ENCODE results near the gene PLA2G2F.

The PLA2G2F gene

GRCh38 chr1:20150326-20150705, 11.2 kb downstream of the PLA2G2F start:
- ChIA-PET POLR2A (no interaction called here), CTCF (no interaction called here)
- Histone ChIP-seq H3K4me1 (ENCODE audit: control extremely low read depth in 1 of 4, control insufficient read depth in 4 of 4, insufficient read depth in 4 of 4, low read length in 3 of 4) (peaks cover 0 to 24% (median 13%) of the 10 kb centered on the region in 4 experiments), H3K36me3 (ENCODE audit: control insufficient read depth in 4 of 4, insufficient read depth in 4 of 4, low read length in 3 of 4) (no peaks in the 10 kb centered on the region), H3K27ac (ENCODE audit: insufficient read depth in 1 of 2, low read depth in 1 of 2, low read length in 2 of 2, poor library complexity in 1 of 2, severe bottlenecking in 2 of 2) (no peak overlapping the region), H3K27me3 (replicated peaks in 2 of 5; ENCODE audit: control insufficient read depth in 4 of 5, insufficient read depth in 5 of 5, low read length in 4 of 5) (peaks cover 0 to 8% (median 0%) of the 10 kb centered on the region in 5 experiments), H3K4me3 (ENCODE audit: control insufficient read depth in 1 of 7, extremely low read depth in 1 of 7, insufficient read depth in 4 of 7, low read depth in 2 of 7, low read length in 6 of 7) (no peak overlapping the region), H3K9me3 (ENCODE audit: control extremely low read depth in 1 of 5, control insufficient read depth in 4 of 5, insufficient read depth in 2 of 5, low read depth in 1 of 5, low read length in 4 of 5) (no peaks in the 10 kb centered on the region)
- WGBS (ENCODE audit: insufficient coverage): 89% methylated on average over 8 of the region's 8 CpGs
- DNase-seq: no peak

GRCh38 chr1:20150969-20151368, 11.8 kb downstream of the PLA2G2F start:
- 100% methylated on average over 1 of the region's 6 CpGs for WGBS (ENCODE audit: insufficient coverage)
- Histone ChIP-seq H3K4me1 (ENCODE audit: control extremely low read depth in 1 of 4, control insufficient read depth in 4 of 4, insufficient read depth in 4 of 4, low read length in 3 of 4) (peaks cover 0 to 24% (median 13%) of the 10 kb centered on the region in 4 experiments), H3K27ac (ENCODE audit: insufficient read depth in 1 of 2, low read depth in 1 of 2, low read length in 2 of 2, poor library complexity in 1 of 2, severe bottlenecking in 2 of 2) (no peak overlapping the region), H3K4me3 (ENCODE audit: control insufficient read depth in 1 of 7, extremely low read depth in 1 of 7, insufficient read depth in 4 of 7, low read depth in 2 of 7, low read length in 6 of 7) (no peak overlapping the region), H3K9me3 (ENCODE audit: control extremely low read depth in 1 of 5, control insufficient read depth in 4 of 5, insufficient read depth in 2 of 5, low read depth in 1 of 5, low read length in 4 of 5) (no peaks in the 10 kb centered on the region), H3K27me3 (replicated peaks in 2 of 5; ENCODE audit: control insufficient read depth in 4 of 5, insufficient read depth in 5 of 5, low read length in 4 of 5) (peaks cover 0 to 8% (median 0%) of the 10 kb centered on the region in 5 experiments), H3K36me3 (ENCODE audit: control insufficient read depth in 4 of 4, insufficient read depth in 4 of 4, low read length in 3 of 4) (no peaks in the 10 kb centered on the region)
- DNase-seq: no peak
- POLR2A ChIA-PET: no interaction called here
- CTCF ChIA-PET: no interaction called here

GRCh38 chr1:20151906-20152598, 12.9 kb downstream of the PLA2G2F start:
- peak overlapping the region in 5 of 7 experiments; percentile 25 to 75 (median 57) for H3K4me3 ChIP-seq (ENCODE audit: control insufficient read depth in 1 of 7, extremely low read depth in 1 of 7, insufficient read depth in 4 of 7, low read depth in 2 of 7, low read length in 6 of 7)
- peaks cover 0 to 7% (median 0%) of the 10 kb centered on the region in 5 experiments for H3K27me3 ChIP-seq (replicated peaks in 2 of 5; ENCODE audit: control insufficient read depth in 4 of 5, insufficient read depth in 5 of 5, low read length in 4 of 5)
- H3K36me3 ChIP-seq (ENCODE audit: control insufficient read depth in 4 of 4, insufficient read depth in 4 of 4, low read length in 3 of 4): no peaks in the 10 kb centered on the region
- H3K27ac ChIP-seq (ENCODE audit: insufficient read depth in 1 of 2, low read depth in 1 of 2, low read length in 2 of 2, poor library complexity in 1 of 2, severe bottlenecking in 2 of 2): no peak overlapping the region
- 3% methylated on average over 24 of the region's 29 CpGs for WGBS (ENCODE audit: insufficient coverage)
- ChIA-PET POLR2A (interaction anchor here (1.1 kb wide), 1 partner anchor 231 kb away, joined by 4 read pairs; no protein-coding TSS in a partner anchor), CTCF (interaction anchor here (0.7 to 2.4 kb wide), 13 partner anchors 8 to 342 kb away, joined by 3 to 10 read pairs (median 3); no protein-coding TSS in a partner anchor)
- peaks cover 0 to under 1% (median 0%) of the 10 kb centered on the region in 5 experiments for H3K9me3 ChIP-seq (ENCODE audit: control extremely low read depth in 1 of 5, control insufficient read depth in 4 of 5, insufficient read depth in 2 of 5, low read depth in 1 of 5, low read length in 4 of 5)
- peak; percentile 60 to 71 (median 69) for DNase-seq
- peaks cover 0 to 24% (median 13%) of the 10 kb centered on the region in 4 experiments for H3K4me1 ChIP-seq (ENCODE audit: control extremely low read depth in 1 of 4, control insufficient read depth in 4 of 4, insufficient read depth in 4 of 4, low read length in 3 of 4)

GRCh38 chr1:20152599-20152930, 13.4 kb downstream of the PLA2G2F start:
- Histone ChIP-seq H3K9me3 (ENCODE audit: control extremely low read depth in 1 of 5, control insufficient read depth in 4 of 5, insufficient read depth in 2 of 5, low read depth in 1 of 5, low read length in 4 of 5) (peaks cover 0 to 5% (median 0%) of the 10 kb centered on the region in 5 experiments), H3K4me1 (ENCODE audit: control extremely low read depth in 1 of 4, control insufficient read depth in 4 of 4, insufficient read depth in 4 of 4, low read length in 3 of 4) (peaks cover 0 to 24% (median 13%) of the 10 kb centered on the region in 4 experiments), H3K27ac (ENCODE audit: insufficient read depth in 1 of 2, low read depth in 1 of 2, low read length in 2 of 2, poor library complexity in 1 of 2, severe bottlenecking in 2 of 2) (no peak overlapping the region), H3K4me3 (ENCODE audit: control insufficient read depth in 1 of 7, extremely low read depth in 1 of 7, insufficient read depth in 4 of 7, low read depth in 2 of 7, low read length in 6 of 7) (peak overlapping the region in 1 of 7 experiments; percentile 57), H3K27me3 (replicated peaks in 2 of 5; ENCODE audit: control insufficient read depth in 4 of 5, insufficient read depth in 5 of 5, low read length in 4 of 5) (peaks cover 0 to 7% (median 0%) of the 10 kb centered on the region in 5 experiments), H3K36me3 (ENCODE audit: control insufficient read depth in 4 of 4, insufficient read depth in 4 of 4, low read length in 3 of 4) (no peaks in the 10 kb centered on the region)
- POLR2A ChIA-PET: interaction anchor here (1.1 kb wide), 1 partner anchor 232 kb away, joined by 4 read pairs; no protein-coding TSS in a partner anchor
- WGBS (ENCODE audit: insufficient coverage): 50% methylated on average over 2 of the region's 7 CpGs
- no peak for DNase-seq
- CTCF ChIA-PET: interaction anchor here (0.6 to 2.7 kb wide), 13 partner anchors 9 to 342 kb away, joined by 3 to 11 read pairs (median 4); no protein-coding TSS in a partner anchor

- no peak overlapping the region for H3K27ac ChIP-seq (ENCODE audit: insufficient read depth in 1 of 2, low read depth in 1 of 2, low read length in 2 of 2, poor library complexity in 1 of 2, severe bottlenecking in 2 of 2)
- H3K4me1 ChIP-seq (ENCODE audit: control extremely low read depth in 1 of 4, control insufficient read depth in 4 of 4, insufficient read depth in 4 of 4, low read length in 3 of 4): peaks cover 0 to 24% (median 13%) of the 10 kb centered on the region in 4 experiments
- H3K27me3 ChIP-seq (replicated peaks in 2 of 5; ENCODE audit: control insufficient read depth in 4 of 5, insufficient read depth in 5 of 5, low read length in 4 of 5): peaks cover 0 to 7% (median 0%) of the 10 kb centered on the region in 5 experiments
- H3K4me3 ChIP-seq (ENCODE audit: control insufficient read depth in 1 of 7, extremely low read depth in 1 of 7, insufficient read depth in 4 of 7, low read depth in 2 of 7, low read length in 6 of 7): no peak overlapping the region
- WGBS (ENCODE audit: insufficient coverage): 51% methylated on average over 6 of the region's 6 CpGs
- H3K9me3 ChIP-seq (ENCODE audit: control extremely low read depth in 1 of 5, control insufficient read depth in 4 of 5, insufficient read depth in 2 of 5, low read depth in 1 of 5, low read length in 4 of 5): peaks cover 0 to 7% (median 3%) of the 10 kb centered on the region in 5 experiments
- no peaks in the 10 kb centered on the region for H3K36me3 ChIP-seq (ENCODE audit: control insufficient read depth in 4 of 4, insufficient read depth in 4 of 4, low read length in 3 of 4)
- peak in 2 of 3 donors; percentile 55 to 72 for DNase-seq
- ChIA-PET CTCF (interaction anchor here (0.6 to 2.7 kb wide), 10 partner anchors 9 to 341 kb away, joined by 3 to 11 read pairs (median 6); no protein-coding TSS in a partner anchor), POLR2A (interaction anchor here (1.1 kb wide), 1 partner anchor 232 kb away, joined by 4 read pairs; no protein-coding TSS in a partner anchor)
Measured at GRCh38 chr1:20153000-20153418, 13.9 kb downstream of the PLA2G2F start.

- 93% methylated on average over 15 of the region's 18 CpGs for WGBS (ENCODE audit: insufficient coverage)
- no peaks in the 10 kb centered on the region for H3K36me3 ChIP-seq (ENCODE audit: control insufficient read depth in 4 of 4, insufficient read depth in 4 of 4, low read length in 3 of 4)
- H3K27ac ChIP-seq (ENCODE audit: insufficient read depth in 1 of 2, low read depth in 1 of 2, low read length in 2 of 2, poor library complexity in 1 of 2, severe bottlenecking in 2 of 2): no peak overlapping the region
- no peak for DNase-seq
- CTCF ChIA-PET: interaction anchor here (0.7 to 2.7 kb wide), 5 partner anchors 9 to 235 kb away, joined by 3 to 9 read pairs (median 8); no protein-coding TSS in a partner anchor
- peaks cover 0 to 7% (median 0%) of the 10 kb centered on the region in 5 experiments for H3K27me3 ChIP-seq (replicated peaks in 2 of 5; ENCODE audit: control insufficient read depth in 4 of 5, insufficient read depth in 5 of 5, low read length in 4 of 5)
- H3K4me1 ChIP-seq (ENCODE audit: control extremely low read depth in 1 of 4, control insufficient read depth in 4 of 4, insufficient read depth in 4 of 4, low read length in 3 of 4): peaks cover 0 to 24% (median 13%) of the 10 kb centered on the region in 4 experiments
- peaks cover 0 to 20% (median 10%) of the 10 kb centered on the region in 5 experiments for H3K9me3 ChIP-seq (ENCODE audit: control extremely low read depth in 1 of 5, control insufficient read depth in 4 of 5, insufficient read depth in 2 of 5, low read depth in 1 of 5, low read length in 4 of 5)
- no peak overlapping the region for H3K4me3 ChIP-seq (ENCODE audit: control insufficient read depth in 1 of 7, extremely low read depth in 1 of 7, insufficient read depth in 4 of 7, low read depth in 2 of 7, low read length in 6 of 7)
- POLR2A ChIA-PET: no interaction called here
Measured at GRCh38 chr1:20154301-20154831, 15.2 kb downstream of the PLA2G2F start.
